IMR-90 (cell line): ENCODE measurements around the gene STAG1. TPM values are rescaled to one million over a fixed set of nuclear protein-coding genes. Genes with fewer than 3 reads are reported as not detected.

Experiments
- ATAC-seq: fragments of 200-7000 bp; cut with Tn5 transposase; 2 replicates; pipeline ENCODE4 v1.9.1; 2020; ENCODE audit warnings: low read depth, mild to moderate bottlenecking, moderate library complexity
- BruUV-seq: library from RNA; stranded (reverse); fragments of 400-500 nt; replicated peaks from 2 replicates; lab custom pipeline; 2021; lab: Mats Ljungman, UMichigan
- CTCF ChIA-PET: fragments of 300-600 bp; formaldehyde crosslinking; extraction: SDS; loops from one replicate; lab custom pipeline; 2021; ENCODE audit warnings: antibody characterized with exemption; lab: Yijun Ruan, JAX
- POLR2A ChIA-PET: fragments of 300-600 bp; sonication (Branson Sonifier 250); formaldehyde crosslinking; loops from one replicate; lab custom pipeline; 2022; ENCODE audit warnings: antibody characterized with exemption; ENCODE audit not compliant: unreplicated experiment; lab: Charles Lee
- DNase-seq: peaks from one replicate; pipeline ENCODE4 v3.0.0; 2013
- H2AFZ ChIP-seq: replicated peaks from 2 replicates; pipeline ENCODE3; 2013; ENCODE audit warnings: low read length, mild to moderate bottlenecking; ENCODE audit not compliant: poor library complexity
- H2AK5ac ChIP-seq: 2 replicates; pipeline ENCODE4 v1.6.1; 2013; ENCODE audit warnings: low read depth, low read length, inconsistent platforms
- H2AK9ac ChIP-seq: replicated peaks from 2 replicates; pipeline ENCODE3; 2013; ENCODE audit warnings: mild to moderate bottlenecking, low read depth, low read length, moderate library complexity; ENCODE audit not compliant: poor library complexity
- H2BK120ac ChIP-seq: 2 replicates; pipeline ENCODE4 v1.6.1; 2013; ENCODE audit warnings: low read depth, low read length, inconsistent platforms
- H2BK15ac ChIP-seq: 3 replicates; pipeline ENCODE4 v1.6.1; 2013; ENCODE audit warnings: low read depth, low read length, inconsistent platforms
- H2BK20ac ChIP-seq: 2 replicates; pipeline ENCODE4 v1.6.1; 2013; ENCODE audit warnings: low read depth, mild to moderate bottlenecking, inconsistent platforms, low read length, moderate library complexity
- H2BK5ac ChIP-seq: 2 replicates; pipeline ENCODE4 v1.6.1; 2013; ENCODE audit warnings: mild to moderate bottlenecking, low read depth, low read length, inconsistent platforms; ENCODE audit not compliant: poor library complexity, severe bottlenecking
- H3K14ac ChIP-seq: replicated peaks from 2 replicates; pipeline ENCODE4 v1.6.1; 2013; ENCODE audit warnings: low read depth, low read length, inconsistent platforms
- H3K18ac ChIP-seq: 2 replicates; pipeline ENCODE4 v1.6.1; 2013; ENCODE audit warnings: low read depth, low read length, control low read depth
- H3K23ac ChIP-seq: 2 replicates; pipeline ENCODE4 v1.6.1; 2013; ENCODE audit warnings: low read depth, low read length, inconsistent platforms
- H3K27ac ChIP-seq: 2 replicates; pipeline ENCODE4 v1.5.1; 2013; ENCODE audit warnings: mild to moderate bottlenecking, control low read depth, low read length; ENCODE audit not compliant: insufficient read depth
- H3K27me3 ChIP-seq: 2 replicates; pipeline ENCODE4 v1.6.1; 2013; ENCODE audit warnings: low read length; ENCODE audit not compliant: control insufficient read depth, insufficient read depth
- H3K36me3 ChIP-seq: 2 replicates; pipeline ENCODE4 v1.6.1; 2013; ENCODE audit warnings: low read length, mixed read lengths; ENCODE audit not compliant: control insufficient read depth, insufficient read depth
- H3K4ac ChIP-seq: 2 replicates; pipeline ENCODE4 v1.6.1; 2013; ENCODE audit warnings: low read depth, low read length, inconsistent platforms
- H3K4me1 ChIP-seq: 2 replicates; pipeline ENCODE4 v1.6.1; 2013; ENCODE audit warnings: low read length, mixed read lengths; ENCODE audit not compliant: control insufficient read depth, insufficient read depth
- H3K4me2 ChIP-seq: 2 replicates; pipeline ENCODE4 v1.6.1; 2013; ENCODE audit warnings: low read depth, mild to moderate bottlenecking, control low read depth, low read length, moderate library complexity
- H3K4me3 ChIP-seq: 2 replicates; pipeline ENCODE4 v1.5.1; 2013; ENCODE audit warnings: low read depth, mild to moderate bottlenecking, control low read depth, low read length, moderate library complexity; ENCODE audit not compliant: insufficient read depth
- H3K56ac ChIP-seq: 2 replicates; pipeline ENCODE4 v1.6.1; 2013; ENCODE audit warnings: low read length, inconsistent platforms; ENCODE audit not compliant: insufficient read depth; ENCODE audit errors: extremely low read depth
- H3K79me1 ChIP-seq, 2 experiments: 2 replicates each; pipeline ENCODE4 v1.6.1; 2013; ENCODE audit warnings: low read length in 2 of 2, inconsistent platforms in 1 of 2, low read depth in 1 of 2
- H3K9ac ChIP-seq: 2 replicates; pipeline ENCODE4 v1.6.1; 2013; ENCODE audit warnings: low read depth, low read length, control low read depth
- H3K9me1 ChIP-seq: 2 replicates; pipeline ENCODE4 v1.6.1; 2013; ENCODE audit warnings: low read length, inconsistent platforms; ENCODE audit not compliant: insufficient read depth
- H3K9me3 ChIP-seq: 2 replicates; pipeline ENCODE4 v1.6.1; 2013; ENCODE audit warnings: low read length; ENCODE audit not compliant: control insufficient read depth, insufficient read depth
- H4K20me1 ChIP-seq: 2 replicates; pipeline ENCODE4 v1.6.1; 2013; ENCODE audit warnings: low read length, inconsistent platforms; ENCODE audit not compliant: insufficient read depth
- H4K5ac ChIP-seq: 2 replicates; pipeline ENCODE4 v1.6.1; 2013; ENCODE audit warnings: mild to moderate bottlenecking, low read depth, low read length, control low read depth
- H4K8ac ChIP-seq, 2 experiments: 2 replicates each; pipeline ENCODE4 v1.6.1; 2013; ENCODE audit warnings: low read depth in 2 of 2, low read length in 2 of 2, control low read depth in 1 of 2, inconsistent platforms in 1 of 2
- H4K91ac ChIP-seq: 2 replicates; pipeline ENCODE4 v1.6.1; 2013; ENCODE audit warnings: low read depth, low read length, inconsistent platforms; ENCODE audit not compliant: insufficient read depth
- BHLHE40 ChIP-seq: fragments of 150-350 bp; IDR thresholded peaks from 2 replicates; pipeline ENCODE4 v1.6.1; 2016; ENCODE audit warnings: mild to moderate bottlenecking, low read depth, low read length
- CEBPB ChIP-seq: IDR thresholded peaks from 2 replicates; pipeline ENCODE4 v1.6.1; 2012; ENCODE audit warnings: low read depth, low read length, improper control_type of control experiment
- CHD1 ChIP-seq: IDR thresholded peaks from 2 replicates; pipeline ENCODE4 v1.6.1; 2012; ENCODE audit warnings: low read depth, low read length, improper control_type of control experiment
- CTCF ChIP-seq: conservative IDR thresholded peaks from 2 replicates; pipeline ENCODE4 v1.5.1; 2012; ENCODE audit warnings: mild to moderate bottlenecking, low read depth, low read length, improper control_type of control experiment
- ELK1 ChIP-seq: fragments of 150-350 bp; IDR thresholded peaks from 2 replicates; pipeline ENCODE4 v1.6.1; 2016; ENCODE audit warnings: low read depth, mild to moderate bottlenecking, low read length, moderate library complexity, borderline replicate concordance
- FOS ChIP-seq: fragments of 150-350 bp; IDR thresholded peaks from 2 replicates; pipeline ENCODE4 v1.6.1; 2016; ENCODE audit warnings: low read depth, low read length
- MAFK ChIP-seq: IDR thresholded peaks from 2 replicates; pipeline ENCODE4 v1.6.1; 2012; ENCODE audit warnings: low read depth, low read length, improper control_type of control experiment
- MAZ ChIP-seq: IDR thresholded peaks from 2 replicates; pipeline ENCODE4 v1.6.1; 2012; ENCODE audit warnings: low read depth, mild to moderate bottlenecking, low read length, improper control_type of control experiment, moderate library complexity, borderline replicate concordance
- MXI1 ChIP-seq: IDR thresholded peaks from 2 replicates; pipeline ENCODE4 v1.6.1; 2012; ENCODE audit warnings: low read depth, mild to moderate bottlenecking, low read length, moderate library complexity, borderline replicate concordance
- NFE2L2 ChIP-seq: fragments of 150-350 bp; IDR thresholded peaks from 2 replicates; pipeline ENCODE4 v1.6.1; 2016; ENCODE audit warnings: low read depth, mild to moderate bottlenecking, low read length
- POLR2A ChIP-seq: IDR thresholded peaks from 2 replicates; pipeline ENCODE4 v1.6.1; 2012; ENCODE audit warnings: mild to moderate bottlenecking, low read depth, low read length
- RAD21 ChIP-seq: IDR thresholded peaks from 2 replicates; pipeline ENCODE4 v1.6.1; 2012; ENCODE audit warnings: low read length, improper control_type of control experiment
- RCOR1 ChIP-seq: IDR thresholded peaks from 2 replicates; pipeline ENCODE4 v1.6.1; 2012; ENCODE audit warnings: mild to moderate bottlenecking, low read length, improper control_type of control experiment; ENCODE audit not compliant: insufficient replicate concordance
- RFX5 ChIP-seq: IDR thresholded peaks from 2 replicates; pipeline ENCODE4 v1.8.0; 2012; ENCODE audit warnings: low read depth, mild to moderate bottlenecking, low read length, moderate library complexity
- SMC3 ChIP-seq: fragments of 150-350 bp; IDR thresholded peaks from 2 replicates; pipeline ENCODE4 v1.6.1; 2016; ENCODE audit warnings: low read depth, mild to moderate bottlenecking, antibody characterized with exemption, low read length, moderate library complexity
- USF2 ChIP-seq: fragments of 150-350 bp; IDR thresholded peaks from 2 replicates; pipeline ENCODE4 v1.6.1; 2017; ENCODE audit warnings: mild to moderate bottlenecking, antibody characterized with exemption, low read length, low read depth
- WGBS, 2 experiments: methylation state at CpG; one replicate each; pipeline versions ENCODE4 v1.1.5 to v1.1.7; 2013; ENCODE audit warnings: missing lambda C conversion rate in 2 of 2; ENCODE audit not compliant: insufficient read length in 1 of 2; ENCODE audit errors: extremely low coverage in 2 of 2; 5-methylcytosine and 5-hydroxymethylcytosine counted together
- dilution Hi-C: fragments of 300-500 bp; cut with HindIII; formaldehyde crosslinking; loops from one replicate; pipeline ENCODE4 v1.14.3; 2018; ENCODE audit warnings: low sequenced_read_pairs; ENCODE audit not compliant: unreplicated experiment
- in situ Hi-C: fragments of 300-500 bp; cut with MboI; formaldehyde crosslinking; loops from 3 replicates; pipeline ENCODE4 v1.14.3; 2019; ENCODE audit warnings: low sequenced_read_pairs, inconsistent platforms, mixed read lengths
- intact Hi-C: fragments of 100-400 bp; cut with micrococcal nuclease; formaldehyde crosslinking; loops from 2 replicates; pipeline ENCODE4 v1.10.0; 2022
- polyA plus RNA-seq, 3 experiments: library from polyadenylated mRNA; depleted of rRNA; stranded (reverse); fragments of >200 nt; gene quantifications; 2 replicates each; pipeline ENCODE4 v1.2.3, GENCODE V29; 2012; ENCODE audit warnings: low replicate concordance in 1 of 3
- total RNA-seq: library from RNA; depleted of rRNA; stranded (reverse); fragments of >200 nt; gene quantifications from 2 replicates; pipeline ENCODE4 v1.2.3, GENCODE V29; 2012

STAG1 gene
- total and polyA plus RNA-seq, 2 of the 4 experiments (the other 2 are of a cell fraction), result 9.6 to 32.3 TPM

GRCh38 chr3:136505676-136506075 is 246.5 kb downstream of the STAG1 start:
- no peaks in the 10 kb centered on the region for H3K27me3 ChIP-seq

More at GRCh38 chr3:136505676-136506075, 246.5 kb downstream of the STAG1 start:
- no TSS peak for BruUV-seq
- POLR2A ChIA-PET, result no interaction called here
- no peaks in the 10 kb centered on the region for H4K20me1 ChIP-seq
- peaks cover 16 to 23% of the 10 kb centered on the region in 2 experiments; a peak in 3 of 4 replicates for H3K79me1 ChIP-seq
- peak overlapping the region; percentile 39 for H4K91ac ChIP-seq
- H3K9me1 ChIP-seq, result 0 out of 2 replicates have a peak, but pooled peaks cover 3% of the 10 kb centered on the region
- in situ Hi-C loops, result no loop called here
- H3K14ac ChIP-seq, result no peak overlapping the region
- H4K5ac ChIP-seq, result peak overlapping the region; percentile 86; the same call in 1 of the 2 replicates
- peak overlapping the region; percentile 72; the same call in 1 of the 2 replicates for H3K18ac ChIP-seq
- peak overlapping the region; percentile 47 for H2BK5ac ChIP-seq
- H3K27ac ChIP-seq, result no peak overlapping the region
- intact Hi-C loops, result no loop called here
- H2BK15ac ChIP-seq, result 0 out of 3 replicates have a peak overlapping the region, but pooled peaks have one; percentile 28
- peak overlapping the region; percentile 60 to 64; a peak in 1 of 4 replicates for H4K8ac ChIP-seq
- H2AK5ac ChIP-seq, result no peak overlapping the region
- no peak overlapping the region for H2AK9ac ChIP-seq
- no peak overlapping the region for H3K4me3 ChIP-seq
- dilution Hi-C loops, result no loop called here
- no peak for TF ChIP-seq MAZ
- no peak for TF ChIP-seq MXI1
- no peak for TF ChIP-seq BHLHE40
- TF ChIP-seq ELK1, result no peak
- no peak for TF ChIP-seq CHD1
- TF ChIP-seq FOS, result no peak
- no peak for TF ChIP-seq RCOR1
- no peak for TF ChIP-seq USF2
- no peak for TF ChIP-seq POLR2A
- no peak for TF ChIP-seq CEBPB
- TF ChIP-seq NFE2L2, result no peak
- TF ChIP-seq RFX5, result no peak
- no peak for TF ChIP-seq CTCF
- no peak for TF ChIP-seq MAFK
- no peak for TF ChIP-seq SMC3
- no peak for TF ChIP-seq RAD21
- H3K4ac ChIP-seq, result peak overlapping the region; percentile 26
- H3K56ac ChIP-seq, result peak overlapping the region; percentile 10; the same call in 1 of the 2 replicates
- peak overlapping the region; percentile 21; the same call in 1 of the 2 replicates for H2BK20ac ChIP-seq
- no peak for DNase-seq
- no peaks in the 10 kb centered on the region for H3K9me3 ChIP-seq
- peaks cover 2% of the 10 kb centered on the region; the same call in 1 of the 2 replicates for H3K4me1 ChIP-seq
- no peak overlapping the region for H2AFZ ChIP-seq
- no peak overlapping the region for H3K9ac ChIP-seq
- H3K36me3 ChIP-seq, result peaks cover 2% of the 10 kb centered on the region
- 100% methylated on average over 1 of the region's 1 CpG; no CpG with 5 or more reads in 1 of the 2 experiments for WGBS, 2 experiments
- H2BK120ac ChIP-seq, result peak overlapping the region; percentile 47; the same call in 1 of the 2 replicates
- H3K23ac ChIP-seq, result 0 out of 2 replicates have a peak overlapping the region, but pooled peaks have one; percentile 7
- CTCF ChIA-PET, result no interaction called here
- ATAC-seq, result no peak
- H3K4me2 ChIP-seq, result no peak overlapping the region
